ENCODE data around the gene RPL26.
"Not testable (repeated sequence)": the region's sequence is repeated elsewhere in the genome, so short reads cannot be mapped to it uniquely, and the experiment has no call there.

Gene RPL26

DNA sequence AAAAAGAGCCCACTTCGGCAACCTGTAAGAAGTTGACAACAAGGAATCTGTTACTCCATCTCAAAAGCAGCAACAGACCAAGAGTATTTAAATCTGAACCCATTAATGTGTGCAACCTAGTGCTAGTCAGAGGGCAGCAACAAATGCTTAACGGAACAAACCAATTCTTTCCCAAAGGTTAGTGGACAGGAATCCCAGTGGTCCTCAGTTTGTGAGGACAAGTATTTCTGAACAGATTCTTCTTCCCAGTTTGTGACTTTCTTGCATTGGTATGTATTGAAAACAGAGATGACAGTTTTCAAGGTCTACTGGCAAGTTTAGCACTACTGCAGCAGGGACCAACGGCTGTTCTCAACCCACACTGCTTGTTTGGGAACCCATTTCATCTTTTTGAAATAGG is 2.9 kb downstream of the RPL26 start:
- no peak for DNase-seq (ENCODE audit: low spot score)
- in situ Hi-C loops (cut with MboI; ENCODE audit: low pct_unique_long_range_greater_than_20kb, low sequenced_read_pairs, unreplicated experiment) = no loop called here
- no peak for TF ChIP-seq CTCF (IDR thresholded peaks at IDR 0.05; ENCODE audit: extremely low read depth, insufficient read depth, missing control alignments)

- in situ Hi-C loops (cut with MboI; ENCODE audit: low pct_unique_long_range_greater_than_20kb, low sequenced_read_pairs, unreplicated experiment); DNase-seq (ENCODE audit: low spot score): not testable (repeated sequence)
Measured at GRCh38 chr17:8378117-8378516, 4.9 kb downstream of the RPL26 start.

DNA sequence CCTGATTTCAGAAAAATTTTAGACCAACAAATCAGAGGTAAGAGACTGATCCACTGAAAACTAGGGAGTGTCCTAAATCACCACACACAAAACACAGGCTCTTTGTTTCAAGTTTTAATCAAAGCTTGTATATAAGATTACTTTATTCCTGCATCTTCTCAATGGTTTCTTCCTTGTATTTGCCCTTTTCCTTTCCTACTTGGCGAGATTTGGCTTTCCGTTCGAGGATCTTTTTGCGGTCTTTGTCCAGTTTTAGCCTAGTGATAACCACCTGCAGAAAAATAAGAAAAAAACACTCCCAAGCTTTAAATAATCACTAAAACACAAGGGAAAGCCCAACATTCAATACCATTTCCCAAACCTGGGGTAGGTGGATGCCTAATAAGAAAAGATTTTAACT is 5.6 kb downstream of the RPL26 start:
- in situ Hi-C loops (cut with MboI; ENCODE audit: low pct_unique_long_range_greater_than_20kb, low sequenced_read_pairs, unreplicated experiment) = no loop called here

GRCh38 chr17:8376271-8377067 is 6.5 kb downstream of the RPL26 start, which contains the start of gene KRABD2:
TSS of gene KRABD2 (minus strand) at chr17:8376704.
- TF ChIP-seq CTCF (IDR thresholded peaks at IDR 0.05; ENCODE audit: extremely low read depth, insufficient read depth, missing control alignments) = peak; percentile 66
- peak; percentile 96 for DNase-seq (ENCODE audit: low spot score)
- in situ Hi-C loops (cut with MboI; ENCODE audit: low pct_unique_long_range_greater_than_20kb, low sequenced_read_pairs, unreplicated experiment) = no loop called here

More for the DNA sequence above, 5.6 kb downstream of the RPL26 start:
- TF ChIP-seq CTCF (IDR thresholded peaks at IDR 0.05; ENCODE audit: extremely low read depth, insufficient read depth, missing control alignments) = no peak
- DNase-seq (ENCODE audit: low spot score) = no peak

- in situ Hi-C loops (cut with MboI; ENCODE audit: low pct_unique_long_range_greater_than_20kb, low sequenced_read_pairs, unreplicated experiment) = no loop called here
- TF ChIP-seq CTCF (IDR thresholded peaks at IDR 0.05; ENCODE audit: extremely low read depth, insufficient read depth, missing control alignments) = no peak
- peak; percentile 46 for DNase-seq (ENCODE audit: low spot score)
Measured at GRCh38 chr17:8375738-8376259, 7.2 kb downstream of the RPL26 start.

DNA sequence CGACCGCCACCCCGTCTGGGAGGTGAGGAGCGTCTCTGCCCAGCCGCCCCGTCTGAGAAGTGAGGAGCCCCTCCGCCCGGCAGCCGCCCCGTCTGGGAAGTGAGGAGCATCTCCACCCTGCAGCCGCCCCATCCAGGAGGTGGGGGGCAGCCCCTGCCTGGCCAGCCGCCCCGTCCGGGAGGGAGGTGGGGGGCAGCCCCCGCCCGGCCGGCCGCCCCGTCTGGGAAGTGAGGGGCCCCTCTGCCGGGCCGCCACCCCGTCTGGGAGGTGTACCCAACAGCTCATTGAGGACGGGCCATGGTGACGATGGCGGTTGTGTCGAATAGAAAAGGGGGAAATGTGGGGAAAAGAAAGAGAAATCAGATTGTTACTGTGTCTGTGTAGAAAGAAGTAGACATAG is 9.1 kb downstream of the RPL26 start:
- DNase-seq (ENCODE audit: low spot score); in situ Hi-C loops (cut with MboI; ENCODE audit: low pct_unique_long_range_greater_than_20kb, low sequenced_read_pairs, unreplicated experiment): not testable (repeated sequence)

DNA sequence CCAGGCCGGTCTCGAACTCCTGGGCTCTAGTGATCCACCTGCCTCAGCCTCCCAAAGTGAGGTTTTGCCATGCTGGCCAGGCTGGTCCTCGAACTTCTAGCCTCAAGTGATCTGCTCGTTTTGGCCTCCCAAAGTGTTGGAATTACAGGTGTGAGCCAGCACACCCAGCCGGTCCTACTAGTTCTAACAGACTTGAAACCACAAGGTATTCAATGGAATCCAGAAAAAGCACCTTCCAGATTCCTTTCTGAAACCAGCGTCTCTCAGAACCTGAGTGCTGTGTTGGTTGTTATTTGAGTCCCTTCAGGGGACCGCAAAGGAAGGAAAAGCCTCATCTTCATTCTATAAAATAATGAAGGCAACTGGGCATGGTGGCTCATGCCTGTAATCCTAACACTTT is 10.6 kb downstream of the RPL26 start:
- no peak for TF ChIP-seq CTCF (IDR thresholded peaks at IDR 0.05; ENCODE audit: extremely low read depth, insufficient read depth, missing control alignments)
- DNase-seq (ENCODE audit: low spot score) = no peak
- in situ Hi-C loops (cut with MboI; ENCODE audit: low pct_unique_long_range_greater_than_20kb, low sequenced_read_pairs, unreplicated experiment) = no loop called here
